Karpas-422 (cell line): ENCODE results near the gene DGLUCY. TPM values are rescaled to one million over a fixed set of nuclear protein-coding genes. Genes with fewer than 3 reads are reported as not detected.
"Not testable (repeated sequence)": the region's sequence is repeated elsewhere in the genome, so short reads cannot be mapped to it uniquely, and the experiment has no call there.

Source experiments
- DNase-seq: peaks from one replicate; pipeline ENCODE4 v3.0.0-alpha.2; 2015
- H2AFZ ChIP-seq: fragments of 200-600 bp; sonication (generic); 2 replicates; pipeline ENCODE4 v1.6.1; 2014; ENCODE audit warnings: antibody characterized with exemption, low read length, mixed read lengths
- H3K27ac ChIP-seq: fragments of 200-600 bp; sonication (generic); 2 replicates; pipeline ENCODE4 v1.5.1; 2014; ENCODE audit warnings: mild to moderate bottlenecking, low read length, moderate library complexity
- H3K27me3 ChIP-seq: fragments of 200-600 bp; sonication (generic); 2 replicates; pipeline ENCODE4 v1.6.1; 2014; ENCODE audit warnings: low read length, mixed read lengths
- H3K36me3 ChIP-seq: fragments of 200-600 bp; sonication (generic); 2 replicates; pipeline ENCODE4 v1.6.1; 2014; ENCODE audit warnings: low read length, mixed read lengths; ENCODE audit not compliant: insufficient read depth
- H3K4me1 ChIP-seq: fragments of 200-600 bp; sonication (generic); 2 replicates; pipeline ENCODE4 v1.6.1; 2014; ENCODE audit warnings: mild to moderate bottlenecking, low read length, mixed read lengths
- H3K4me2 ChIP-seq: fragments of 200-600 bp; sonication (generic); 2 replicates; pipeline ENCODE4 v1.6.1; 2014; ENCODE audit warnings: low read length, low read depth, mild to moderate bottlenecking; ENCODE audit not compliant: poor library complexity, severe bottlenecking
- H3K4me3 ChIP-seq: fragments of 200-600 bp; sonication (generic); 2 replicates; pipeline ENCODE4 v1.5.1; 2014; ENCODE audit warnings: mild to moderate bottlenecking, antibody characterized with exemption, low read length, mixed read lengths
- H3K79me2 ChIP-seq: fragments of 200-600 bp; sonication (generic); 2 replicates; pipeline ENCODE4 v1.6.1; 2014; ENCODE audit warnings: mild to moderate bottlenecking, low read length, mixed read lengths
- H3K9ac ChIP-seq: fragments of 200-600 bp; sonication (generic); 2 replicates; pipeline ENCODE4 v1.6.0; 2014; ENCODE audit warnings: low read length
- H3K9me2 ChIP-seq: fragments of 200-600 bp; sonication (generic), shearing (Covaris generic); replicated peaks from 2 replicates; pipeline ENCODE4 v1.6.0; 2014; ENCODE audit warnings: mild to moderate bottlenecking, low read length, moderate library complexity; ENCODE audit not compliant: insufficient read depth
- H3K9me3 ChIP-seq: fragments of 300-700, 200-600 bp; sonication (generic); 2 replicates; pipeline ENCODE4 v1.6.1; 2014; ENCODE audit warnings: low read length, mixed read lengths
- H4K20me1 ChIP-seq: fragments of 200-600 bp; sonication (generic); 2 replicates; pipeline ENCODE4 v1.6.1; 2014; ENCODE audit warnings: mild to moderate bottlenecking, antibody characterized with exemption, low read length, low read depth; ENCODE audit not compliant: insufficient read depth
- total RNA-seq: library from RNA; depleted of rRNA; stranded (reverse); fragments of >200 nt; shearing (Covaris generic); gene quantifications from 2 replicates; pipeline ENCODE4 v1.2.3, GENCODE V29; 2014; ENCODE audit warnings: low replicate concordance

The DGLUCY gene
- total RNA-seq, 1 experiment from 2014 or later: 99.9 TPM

DNA sequence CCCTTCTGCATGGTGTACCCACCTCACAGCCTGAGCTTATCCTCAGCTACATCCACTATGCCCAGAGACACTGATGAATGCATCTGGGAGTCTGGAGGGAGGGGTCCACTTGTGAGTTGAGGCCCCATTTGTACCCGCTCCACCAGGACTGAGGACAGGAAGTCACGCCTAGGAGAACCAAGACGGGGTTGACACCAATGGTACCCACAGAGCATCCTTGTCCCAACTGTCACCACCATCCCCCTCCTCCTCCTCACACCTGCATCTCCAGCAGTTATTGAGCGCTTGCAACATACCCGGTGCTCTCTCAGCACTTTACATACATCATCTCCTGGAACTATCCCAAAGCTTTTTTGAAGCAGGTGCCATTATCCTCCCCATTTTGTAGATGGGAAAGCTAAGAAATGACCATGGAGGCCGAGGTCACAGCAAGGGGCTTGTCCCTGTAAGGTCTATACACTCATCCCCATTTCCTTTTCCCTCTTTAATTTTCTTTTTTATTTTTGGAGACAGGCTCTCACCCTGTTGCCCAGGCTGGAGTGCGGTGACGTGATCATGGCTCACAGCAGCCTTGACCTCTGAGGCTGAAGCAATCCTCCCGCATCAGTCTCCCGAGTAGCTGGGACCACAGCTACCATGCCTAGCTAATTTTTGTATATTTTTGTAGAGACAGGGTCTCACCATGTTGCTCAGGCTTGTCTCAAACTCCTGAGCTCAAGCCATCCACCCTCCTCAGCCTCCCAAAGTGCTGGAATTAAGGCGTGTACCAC lies 31.7 kb downstream of the DGLUCY start:
- Histone ChIP-seq H3K4me3 (no peak overlapping the region), H3K36me3 (peaks cover 28% of the 10 kb centered on the region), H4K20me1 (no peaks in the 10 kb centered on the region), H3K9ac (no peak overlapping the region), H3K79me2 (peaks cover 35% of the 10 kb centered on the region), H2AFZ (no peak overlapping the region), H3K9me3 (no peaks in the 10 kb centered on the region), H3K9me2 (no peaks in the 10 kb centered on the region), H3K27me3 (no peaks in the 10 kb centered on the region), H3K4me1 (peaks cover 22% of the 10 kb centered on the region), H3K4me2 (no peak overlapping the region), H3K27ac (no peak overlapping the region)
- DNase-seq: no peak

DNA sequence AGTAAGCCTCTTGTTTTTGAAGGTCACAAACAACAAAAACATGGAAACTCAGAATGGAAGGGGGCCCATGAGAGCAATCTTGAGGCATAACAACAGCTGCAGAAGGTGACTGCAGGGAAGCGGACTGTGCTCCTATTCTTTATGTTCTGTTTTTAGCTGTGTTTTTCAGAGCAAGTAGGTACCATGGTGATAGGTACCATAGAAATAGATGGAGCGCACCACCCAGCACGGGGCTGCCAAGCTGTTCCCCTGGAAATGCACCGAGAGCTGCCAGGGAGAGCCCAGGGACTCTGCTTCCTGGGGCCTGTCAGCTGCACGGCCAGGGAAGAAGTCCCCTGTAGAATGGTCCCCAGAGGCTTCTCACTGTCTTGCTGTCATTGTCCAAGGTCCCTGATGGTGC lies 32.8 kb downstream of the DGLUCY start:
- no peaks in the 10 kb centered on the region for H3K9me2 ChIP-seq
- no peak overlapping the region for H3K9ac ChIP-seq
- peaks cover 11% of the 10 kb centered on the region for H3K4me1 ChIP-seq
- no peak overlapping the region for H3K4me3 ChIP-seq
- H3K79me2 ChIP-seq: peaks cover 26% of the 10 kb centered on the region
- no peaks in the 10 kb centered on the region for H3K27me3 ChIP-seq
- no peaks in the 10 kb centered on the region for H4K20me1 ChIP-seq
- no peak for DNase-seq
- no peak overlapping the region for H3K27ac ChIP-seq
- no peaks in the 10 kb centered on the region for H3K9me3 ChIP-seq
- H3K36me3 ChIP-seq: peaks cover 28% of the 10 kb centered on the region
- H2AFZ ChIP-seq: no peak overlapping the region
- no peak overlapping the region for H3K4me2 ChIP-seq

DNA sequence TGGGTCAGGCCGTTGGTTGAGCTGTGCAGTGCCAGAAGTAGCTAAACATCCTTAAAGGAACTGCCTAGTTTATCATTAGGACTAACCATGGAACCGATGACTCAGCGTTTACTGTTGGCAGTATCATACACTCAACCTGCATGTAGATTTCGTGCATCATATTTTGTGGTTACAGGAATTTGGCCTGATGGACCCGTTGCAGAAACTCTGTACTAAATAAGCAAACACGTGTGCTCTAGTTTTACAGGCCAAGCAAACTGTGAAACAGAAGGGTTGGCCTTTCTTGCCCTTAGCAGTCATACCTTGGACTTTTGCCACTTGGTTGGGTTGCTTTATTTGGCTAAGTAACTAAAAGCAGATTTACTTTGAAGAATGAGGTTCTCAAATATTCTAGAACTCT lies 35.6 kb downstream of the DGLUCY start:
- Histone ChIP-seq H3K4me3 (no peak overlapping the region), H3K36me3 (peaks cover 20% of the 10 kb centered on the region), H2AFZ (no peak overlapping the region), H3K27ac (no peak overlapping the region), H3K9ac (no peak overlapping the region), H3K79me2 (peaks cover 8% of the 10 kb centered on the region; the same call in 1 of the 2 replicates), H3K4me1 (no peaks in the 10 kb centered on the region), H3K9me3 (no peaks in the 10 kb centered on the region), H3K9me2 (no peaks in the 10 kb centered on the region), H3K27me3 (no peaks in the 10 kb centered on the region), H4K20me1 (no peaks in the 10 kb centered on the region), H3K4me2 (no peak overlapping the region)
- DNase-seq: no peak

DNA sequence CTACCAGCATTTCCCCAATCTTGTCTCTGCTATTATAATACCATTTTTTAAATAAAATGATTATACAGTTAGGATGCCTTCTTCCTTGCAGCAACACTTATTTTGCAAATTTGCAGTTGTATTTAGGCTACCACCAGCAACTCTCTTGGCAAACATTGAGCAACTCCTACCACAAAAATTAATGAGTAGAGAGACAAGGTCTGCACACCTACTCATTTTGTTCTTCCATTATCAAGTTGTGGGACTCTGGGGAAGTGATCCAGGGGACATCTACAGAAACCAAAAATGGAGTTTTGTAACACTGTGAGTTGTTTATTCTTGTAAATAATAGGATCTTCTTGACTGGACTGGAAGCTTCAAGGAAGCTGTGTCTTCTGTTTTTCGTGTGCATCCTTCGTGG lies 38.6 kb downstream of the DGLUCY start:
- no peaks in the 10 kb centered on the region for H3K4me1 ChIP-seq
- H3K79me2 ChIP-seq: peaks cover 4% of the 10 kb centered on the region; the same call in 1 of the 2 replicates
- no peaks in the 10 kb centered on the region for H3K9me3 ChIP-seq
- peaks cover 10% of the 10 kb centered on the region for H3K36me3 ChIP-seq
- no peak overlapping the region for H3K4me2 ChIP-seq
- H3K4me3 ChIP-seq: no peak overlapping the region
- H2AFZ ChIP-seq: no peak overlapping the region
- no peak for DNase-seq
- H3K9ac ChIP-seq: no peak overlapping the region
- no peaks in the 10 kb centered on the region for H4K20me1 ChIP-seq
- H3K27me3 ChIP-seq: no peaks in the 10 kb centered on the region
- H3K27ac ChIP-seq: no peak overlapping the region
- H3K9me2 ChIP-seq: no peaks in the 10 kb centered on the region

GRCh38 chr14:91153360-91153759 lies 39.5 kb downstream of the DGLUCY start:
- Histone ChIP-seq H4K20me1 (no peaks in the 10 kb centered on the region), H3K27ac (no peak overlapping the region), H3K4me1 (no peaks in the 10 kb centered on the region), H3K9me2 (no peaks in the 10 kb centered on the region), H3K9ac (no peak overlapping the region), H3K4me3 (no peak overlapping the region), H3K9me3 (no peaks in the 10 kb centered on the region), H2AFZ (no peak overlapping the region), H3K79me2 (peaks cover 4% of the 10 kb centered on the region; the same call in 1 of the 2 replicates), H3K4me2 (no peak overlapping the region), H3K36me3 (peaks cover 11% of the 10 kb centered on the region; the same call in 1 of the 2 replicates), H3K27me3 (no peaks in the 10 kb centered on the region)
- DNase-seq: no peak

- Histone ChIP-seq H4K20me1 (no peaks in the 10 kb centered on the region), H3K9ac (no peak overlapping the region), H3K27ac (no peak overlapping the region), H3K27me3 (no peaks in the 10 kb centered on the region), H3K36me3 (peaks cover 17% of the 10 kb centered on the region; the same call in 1 of the 2 replicates), H3K79me2 (no peaks in the 10 kb centered on the region), H2AFZ (no peak overlapping the region), H3K4me3 (no peak overlapping the region), H3K4me1 (peaks cover 6% of the 10 kb centered on the region), H3K4me2 (no peak overlapping the region), H3K9me2 (no peaks in the 10 kb centered on the region), H3K9me3 (no peaks in the 10 kb centered on the region)
- DNase-seq: no peak
Observed at GRCh38 chr14:91154851-91155625, 41.2 kb downstream of the DGLUCY start.

GRCh38 chr14:91155626-91156089 lies 41.8 kb downstream of the DGLUCY start:
- no peak for DNase-seq
- no peak overlapping the region for H3K27ac ChIP-seq
- H3K9ac ChIP-seq: no peak overlapping the region
- H3K36me3 ChIP-seq: peaks cover 23% of the 10 kb centered on the region
- no peaks in the 10 kb centered on the region for H3K9me3 ChIP-seq
- peaks cover 12% of the 10 kb centered on the region for H3K4me1 ChIP-seq
- H3K27me3 ChIP-seq: no peaks in the 10 kb centered on the region
- H4K20me1 ChIP-seq: no peaks in the 10 kb centered on the region
- H2AFZ ChIP-seq: no peak overlapping the region
- no peak overlapping the region for H3K4me3 ChIP-seq
- H3K9me2 ChIP-seq: no peaks in the 10 kb centered on the region
- no peak overlapping the region for H3K4me2 ChIP-seq
- H3K79me2 ChIP-seq: no peaks in the 10 kb centered on the region

DNA sequence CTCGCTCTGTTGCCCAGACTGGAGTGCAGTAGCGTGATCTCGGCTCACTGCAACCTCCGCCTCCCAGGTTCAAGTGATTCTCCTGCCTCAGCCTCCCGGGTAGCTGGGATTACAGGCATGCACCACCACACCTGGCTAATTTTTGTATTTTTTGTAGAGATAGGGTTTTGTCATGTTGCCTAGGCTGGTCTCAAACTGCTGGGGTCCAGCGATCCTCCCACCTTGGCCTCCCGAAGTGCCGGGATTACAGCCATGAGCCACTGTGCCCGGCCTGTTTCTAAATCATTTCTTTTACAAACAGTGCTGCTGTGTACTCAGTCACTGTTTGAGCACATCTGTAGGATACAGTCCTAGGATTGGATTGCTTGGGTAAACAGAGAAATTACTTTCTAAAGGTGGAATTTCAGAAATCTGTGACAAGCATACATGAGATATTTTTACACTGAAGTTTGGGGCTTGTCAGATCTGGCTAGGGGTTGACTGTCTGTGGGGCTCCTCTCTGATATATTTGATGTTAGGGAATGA lies 42.3 kb downstream of the DGLUCY start:
- Histone ChIP-seq H3K36me3 (peaks cover 27% of the 10 kb centered on the region), H3K4me1 (peaks cover 15% of the 10 kb centered on the region)
- H3K9me2 ChIP-seq, H3K9ac ChIP-seq, DNase-seq, H2AFZ ChIP-seq, H3K9me3 ChIP-seq, H3K27ac ChIP-seq, H3K4me2 ChIP-seq, H3K79me2 ChIP-seq, H4K20me1 ChIP-seq, H3K4me3 ChIP-seq, H3K27me3 ChIP-seq: not testable (repeated sequence)
